Liver (tissue), 9 donors: ENCODE measurements around the gene RXRG. TPM values are rescaled to one million over a fixed set of nuclear protein-coding genes. Genes with fewer than 3 reads are reported as not detected.

Experiments
- DNase-seq: peaks from one replicate; pipeline ENCODE4 v3.0.0-alpha.2; 2017; ENCODE audit warnings: low spot score
- H3K27ac ChIP-seq, 2 donors: one replicate each; pipeline ENCODE4 v1.7.0; 2013; ENCODE audit warnings: inconsistent platforms in 2 of 2, low read length in 2 of 2, control low read depth in 1 of 2, low read depth in 1 of 2, mild to moderate bottlenecking in 1 of 2
- H3K27me3 ChIP-seq, 4 donors: one replicate each; pipeline versions ENCODE4 v1.6.1 to v1.7.0; 2013; ENCODE audit warnings: low read length in 3 of 4, inconsistent platforms in 1 of 4, mild to moderate bottlenecking in 1 of 4, moderate library complexity in 1 of 4; ENCODE audit not compliant: control insufficient read depth in 4 of 4, insufficient read depth in 4 of 4
- H3K36me3 ChIP-seq, 4 donors: one replicate each; pipeline versions ENCODE4 v1.6.1 to v1.7.0; 2013; ENCODE audit warnings: low read length in 3 of 4, mild to moderate bottlenecking in 3 of 4, low read depth in 1 of 4, moderate library complexity in 1 of 4; ENCODE audit not compliant: control insufficient read depth in 4 of 4, insufficient read depth in 3 of 4
- H3K4me1 ChIP-seq, 4 donors: one replicate each; pipeline versions ENCODE4 v1.6.1 to v1.7.0; 2013; ENCODE audit warnings: low read length in 3 of 4, mild to moderate bottlenecking in 3 of 4, moderate library complexity in 1 of 4; ENCODE audit not compliant: control insufficient read depth in 4 of 4, insufficient read depth in 4 of 4
- H3K4me3 ChIP-seq, 3 donors: one replicate each; pipeline versions ENCODE4 v1.6.1 to v1.7.0; 2013; ENCODE audit warnings: low read length in 3 of 3, control low read depth in 1 of 3, low read depth in 1 of 3, mild to moderate bottlenecking in 1 of 3
- H3K9ac ChIP-seq, 2 donors: one replicate each; pipeline ENCODE4 v1.7.0; 2013; ENCODE audit warnings: low read length in 2 of 2, mild to moderate bottlenecking in 2 of 2, moderate library complexity in 2 of 2, control low read depth in 1 of 2, low read depth in 1 of 2
- H3K9me3 ChIP-seq, 4 donors: one replicate each; pipeline versions ENCODE4 v1.6.1 to v1.7.0; 2013; ENCODE audit warnings: low read length in 3 of 4; ENCODE audit not compliant: control insufficient read depth in 4 of 4
- ATF3 ChIP-seq: IDR thresholded peaks from 2 replicates; pipeline ENCODE4 v1.6.1; 2016; ENCODE audit warnings: antibody characterized with exemption
- CTCF ChIP-seq: fragments of 150-350 bp; IDR thresholded peaks from 2 replicates; pipeline ENCODE4 v1.5.1; 2017; ENCODE audit warnings: improper control_type of control experiment, low read depth, low read length; ENCODE audit not compliant: missing input control
- EGR1 ChIP-seq, 2 donors: IDR thresholded peaks; 2 replicates each; pipeline ENCODE4 v1.6.1; 2016 to 2018; ENCODE audit warnings: antibody characterized with exemption in 2 of 2, low read depth in 2 of 2
- FOXA1 ChIP-seq: IDR thresholded peaks from 2 replicates; pipeline ENCODE4 v1.6.1; 2016; ENCODE audit warnings: antibody characterized with exemption
- FOXA2 ChIP-seq: IDR thresholded peaks from 2 replicates; pipeline ENCODE4 v1.6.1; 2016; ENCODE audit warnings: antibody characterized with exemption
- GABPA ChIP-seq, 2 donors: IDR thresholded peaks in 1 of 2; conservative IDR thresholded peaks in 1 of 2; 2 replicates each; pipeline ENCODE4 v1.6.1; 2016; ENCODE audit warnings: antibody characterized with exemption in 2 of 2, mild to moderate bottlenecking in 1 of 2, moderate library complexity in 1 of 2
- HNF4A ChIP-seq, 2 donors: conservative IDR thresholded peaks; 2 replicates each; pipeline ENCODE4 v1.6.1; 2016; ENCODE audit warnings: antibody characterized with exemption in 2 of 2, mild to moderate bottlenecking in 2 of 2
- HNF4G ChIP-seq: IDR thresholded peaks from 2 replicates; pipeline ENCODE4 v1.6.1; 2016; ENCODE audit warnings: antibody characterized with exemption
- JUND ChIP-seq, 2 donors: IDR thresholded peaks; 2 replicates each; pipeline ENCODE4 v1.6.1; 2016; ENCODE audit warnings: antibody characterized with exemption in 2 of 2
- MAX ChIP-seq: IDR thresholded peaks from 2 replicates; pipeline ENCODE4 v1.6.1; 2016; ENCODE audit warnings: antibody characterized with exemption
- NR2F2 ChIP-seq: IDR thresholded peaks from 2 replicates; pipeline ENCODE4 v1.6.1; 2016; ENCODE audit warnings: antibody characterized with exemption
- RAD21 ChIP-seq, 2 donors: IDR thresholded peaks; 2 replicates each; pipeline ENCODE4 v1.6.1; 2016; ENCODE audit warnings: antibody characterized with exemption in 2 of 2, mild to moderate bottlenecking in 2 of 2
- REST ChIP-seq: IDR thresholded peaks from 2 replicates; pipeline ENCODE4 v1.6.1; 2016; ENCODE audit warnings: antibody characterized with exemption, mild to moderate bottlenecking
- RXRA ChIP-seq, 2 donors: IDR thresholded peaks; 2 replicates each; pipeline ENCODE4 v1.6.1; 2017 to 2018; ENCODE audit warnings: antibody characterized with exemption in 2 of 2, mild to moderate bottlenecking in 1 of 2
- SP1 ChIP-seq: IDR thresholded peaks from 2 replicates; pipeline ENCODE4 v1.6.1; 2018; ENCODE audit warnings: antibody characterized with exemption, mild to moderate bottlenecking
- TAF1 ChIP-seq: conservative IDR thresholded peaks from 2 replicates; pipeline ENCODE4 v1.6.1; 2016; ENCODE audit warnings: antibody characterized with exemption, mild to moderate bottlenecking
- YY1 ChIP-seq: IDR thresholded peaks from 2 replicates; pipeline ENCODE4 v1.6.1; 2016; ENCODE audit warnings: antibody characterized with exemption, mild to moderate bottlenecking
- ZBTB33 ChIP-seq: IDR thresholded peaks from 2 replicates; pipeline ENCODE4 v1.6.1; 2016; ENCODE audit warnings: antibody characterized with exemption
- WGBS: extraction: QIAGEN DNeasy Blood & Tissue Kit; methylation state at CpG from one replicate; pipeline ENCODE4 v1.1.7; 2013; 5-methylcytosine and 5-hydroxymethylcytosine counted together
- polyA plus RNA-seq, 2 donors: library from polyadenylated mRNA; stranded (reverse) in 1 of 2; unstranded in 1 of 2; fragments of 200-250 nt in 1 of 2; fragments of >200 nt in 1 of 2; fragmentation: Nextera tagmentation in 1 of 2; extraction: Ambion mirVana in 1 of 2; gene quantifications; one replicate each; pipeline versions ENCODE4 v1.2.1 to v1.2.3, GENCODE V29; 2013 to 2015
- total RNA-seq, 2 donors: library from RNA; depleted of rRNA; stranded (reverse); fragments of >200 nt; gene quantifications; one replicate each; pipeline ENCODE4 v1.2.3, GENCODE V29; 2014
- donor health status: healthy.
- donor health status: healthy.
- donor health status: healthy.
- donor health status: healthy.
- donor health status: healthy.

RXRG gene
- total and polyA plus RNA-seq, 4 donors: 0.12 to 0.44 (median 0.42) TPM; not detected in 1

- no peaks in the 10 kb centered on the region for H3K27me3 ChIP-seq
- peaks cover 3 to 17% (median 11%) of the 10 kb centered on the region in 4 donors for H3K4me1 ChIP-seq
- TF ChIP-seq CTCF (no peak), GABPA (IDR thresholded peaks at IDR 0.05 in 1 of 2, conservative IDR thresholded peaks at IDR 0.05 in 1 of 2) (no peak), RXRA (IDR thresholded peaks at IDR 0.05) (no peak), HNF4G (no peak), REST (no peak), FOXA2 (no peak), RAD21 (IDR thresholded peaks at IDR 0.05) (no peak), YY1 (no peak), ATF3 (no peak), HNF4A (conservative IDR thresholded peaks at IDR 0.05) (no peak), SP1 (no peak), MAX (no peak), ZBTB33 (no peak), NR2F2 (no peak), JUND (IDR thresholded peaks at IDR 0.05) (no peak), TAF1 (no peak), EGR1 (IDR thresholded peaks at IDR 0.05; ENCODE audit: low read depth in 2 of 2) (no peak), FOXA1 (no peak)
- H3K36me3 ChIP-seq: no peaks in the 10 kb centered on the region
- WGBS: 86% methylated on average over 2 of the region's 2 CpGs
- H3K9ac ChIP-seq: no peak overlapping the region
- H3K9me3 ChIP-seq: no peaks in the 10 kb centered on the region
- H3K4me3 ChIP-seq: no peak overlapping the region
- no peak for DNase-seq
- no peak overlapping the region for H3K27ac ChIP-seq
These were observed 24.3 kb downstream of the RXRG start for GRCh38 chr1:165420655-165421054.
